Stimulated activated CD4-positive, alpha-beta T cell treated with anti-CD3 and anti-CD28 coated beads, Interleukin-2, amount 100 ng/mL, for 48 hours (primary cell): ENCODE measurements around the gene SESN3.
"Not testable (repeated sequence)": the region's sequence is repeated elsewhere in the genome, so short reads cannot be mapped to it uniquely, and the experiment has no call there.

Experiments
- DNase-seq, 2 donors: peaks; one replicate each; pipeline ENCODE4 v3.0.0-alpha.2; 2020

SESN3 gene, protein sequence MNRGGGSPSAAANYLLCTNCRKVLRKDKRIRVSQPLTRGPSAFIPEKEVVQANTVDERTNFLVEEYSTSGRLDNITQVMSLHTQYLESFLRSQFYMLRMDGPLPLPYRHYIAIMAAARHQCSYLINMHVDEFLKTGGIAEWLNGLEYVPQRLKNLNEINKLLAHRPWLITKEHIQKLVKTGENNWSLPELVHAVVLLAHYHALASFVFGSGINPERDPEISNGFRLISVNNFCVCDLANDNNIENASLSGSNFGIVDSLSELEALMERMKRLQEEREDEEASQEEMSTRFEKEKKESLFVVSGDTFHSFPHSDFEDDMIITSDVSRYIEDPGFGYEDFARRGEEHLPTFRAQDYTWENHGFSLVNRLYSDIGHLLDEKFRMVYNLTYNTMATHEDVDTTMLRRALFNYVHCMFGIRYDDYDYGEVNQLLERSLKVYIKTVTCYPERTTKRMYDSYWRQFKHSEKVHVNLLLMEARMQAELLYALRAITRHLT

DNA sequence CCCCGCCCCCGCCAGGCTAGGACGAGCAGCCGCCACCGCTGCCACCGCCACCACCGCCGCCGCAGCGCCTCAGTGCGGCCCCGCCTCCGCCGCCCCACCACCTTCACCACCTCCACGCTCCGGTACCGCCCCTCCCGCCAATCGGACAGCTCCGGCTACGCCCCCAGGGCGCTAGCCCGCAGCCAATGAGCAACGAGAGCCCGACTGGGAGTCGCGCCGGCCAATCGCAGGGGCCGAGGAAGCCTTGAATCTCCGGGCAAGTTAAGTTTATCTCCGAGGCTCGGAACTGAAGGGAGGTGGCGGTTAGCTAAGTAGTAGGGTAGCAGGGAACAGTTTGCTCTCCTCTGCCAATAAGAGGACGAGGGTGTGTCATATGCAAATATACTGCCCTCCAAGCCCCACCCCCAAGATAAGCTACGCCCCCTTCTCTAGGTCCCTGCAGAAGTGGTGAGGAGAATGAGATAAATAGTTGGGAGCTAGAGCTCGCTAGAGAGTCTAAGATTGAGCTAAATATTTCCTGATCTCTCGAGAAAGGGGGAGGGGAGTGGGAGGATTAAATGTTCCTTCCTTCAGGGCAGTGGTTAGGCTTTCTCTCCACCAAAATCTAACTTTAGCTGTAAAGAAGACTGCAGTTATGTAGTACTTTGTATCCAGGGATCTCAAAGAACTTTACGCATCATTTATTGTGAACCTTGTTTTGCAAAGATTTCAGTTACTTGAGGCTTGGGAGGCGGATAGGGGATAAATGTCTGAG is at the start of gene SESN3:
Gene SESN3 (minus strand): TSS at position 76 of the 754 bp plus-strand sequence. CDS start 342 bp downstream, outside the sequence.
- peak; percentile 93 to 95 for DNase-seq

DNA sequence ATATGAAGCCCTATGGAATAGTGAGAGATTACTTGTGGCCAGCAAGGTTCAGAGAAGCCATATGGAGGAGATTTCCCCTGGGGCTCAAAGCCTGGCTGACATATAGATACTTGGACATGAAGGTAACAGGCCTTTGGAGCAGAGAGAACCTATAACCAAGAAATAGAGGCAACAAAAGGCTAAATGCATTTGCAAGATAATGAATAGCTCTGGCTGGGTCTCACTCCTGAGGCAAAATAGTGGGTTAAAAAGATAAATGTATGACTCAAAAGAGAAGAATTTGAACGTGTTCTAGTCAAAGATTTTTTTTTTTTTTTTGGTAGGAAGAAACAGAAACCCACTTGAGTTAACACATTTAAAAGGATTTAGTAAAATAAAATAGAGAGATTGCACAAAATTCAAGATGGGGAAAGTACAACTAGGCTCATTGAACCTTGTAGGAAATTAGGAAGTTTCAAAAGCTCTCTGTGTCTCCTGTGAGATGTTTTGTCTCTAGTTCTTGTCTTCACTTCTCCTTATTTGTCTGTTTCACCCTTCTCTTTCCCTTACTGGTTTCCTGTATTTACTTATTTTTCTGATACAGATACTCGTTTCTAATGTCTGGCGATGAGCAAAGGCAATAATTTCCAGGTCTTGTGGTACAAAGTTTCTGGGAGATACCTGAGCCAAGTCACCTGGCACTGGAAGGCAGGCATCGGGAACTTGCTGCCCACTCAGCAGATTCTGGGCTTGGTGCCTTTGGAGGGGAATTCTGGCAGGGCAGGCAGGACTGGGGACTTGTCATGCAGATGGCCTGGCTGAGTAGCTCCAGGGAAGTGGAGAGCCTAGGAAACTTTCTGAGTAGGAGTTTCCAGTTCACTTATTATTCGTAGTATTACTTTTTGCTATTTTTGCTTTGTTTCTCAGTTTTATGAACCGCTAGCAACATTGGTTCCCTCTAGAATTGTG is 49.2 kb upstream of the SESN3 start:
- DNase-seq, result no peak

DNA sequence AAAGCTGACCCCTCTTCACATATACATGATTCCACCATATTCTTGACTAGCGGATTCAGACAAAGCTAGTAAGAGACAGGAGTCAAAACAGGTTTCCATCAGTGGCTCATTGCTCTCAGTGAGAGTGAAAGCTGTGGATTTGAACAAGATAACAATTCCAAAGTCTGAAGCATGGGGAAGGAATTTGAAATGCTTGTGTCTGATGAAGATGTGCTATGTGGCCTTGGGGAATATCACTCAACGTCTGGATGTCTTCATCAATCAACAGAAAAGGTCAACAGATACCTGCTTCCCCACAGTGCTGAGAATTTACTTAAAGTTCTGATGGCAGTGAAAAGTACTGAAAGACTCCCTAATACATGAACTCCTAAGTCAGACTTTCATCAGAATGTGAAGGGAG is 46.9 kb upstream of the SESN3 start:
- DNase-seq, result no peak

DNA sequence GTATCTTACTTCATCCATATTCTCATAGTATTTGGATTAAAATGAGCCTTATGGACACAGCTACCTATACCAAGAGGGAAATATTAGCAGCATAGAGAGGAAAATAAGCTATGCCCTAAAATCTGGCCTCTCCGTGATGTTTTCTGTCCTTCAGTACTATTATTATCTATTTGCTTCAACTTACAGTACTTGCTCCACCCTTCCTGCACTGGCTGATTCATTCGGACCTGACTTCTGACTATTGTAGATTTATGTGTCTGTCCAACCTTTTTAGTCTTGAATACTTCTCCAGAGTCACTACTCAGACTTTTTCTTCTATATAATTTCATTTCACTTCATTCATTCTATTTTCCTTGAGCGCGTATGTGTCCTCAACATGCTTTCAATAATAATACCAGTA is 45.1 kb upstream of the SESN3 start:
- DNase-seq, result no peak

DNA sequence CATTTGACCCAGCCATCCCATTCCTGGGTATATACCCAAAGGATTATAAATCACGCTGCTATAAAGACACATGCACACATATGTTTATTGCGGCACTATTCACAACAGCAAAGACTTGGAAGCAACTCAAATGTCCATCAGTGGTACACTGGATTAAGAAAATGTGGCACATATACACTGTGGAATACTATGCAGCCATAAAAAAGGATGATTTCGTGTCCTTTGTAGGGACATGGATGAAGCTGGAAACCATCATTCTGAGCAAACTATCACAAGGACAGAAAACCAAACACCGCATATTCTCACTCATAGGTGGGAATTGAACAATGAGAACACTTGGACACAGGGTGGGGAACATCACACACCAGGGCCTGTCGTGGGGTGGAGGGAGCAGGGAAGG is 42.6 kb upstream of the SESN3 start:
- not testable (repeated sequence) for DNase-seq

DNA sequence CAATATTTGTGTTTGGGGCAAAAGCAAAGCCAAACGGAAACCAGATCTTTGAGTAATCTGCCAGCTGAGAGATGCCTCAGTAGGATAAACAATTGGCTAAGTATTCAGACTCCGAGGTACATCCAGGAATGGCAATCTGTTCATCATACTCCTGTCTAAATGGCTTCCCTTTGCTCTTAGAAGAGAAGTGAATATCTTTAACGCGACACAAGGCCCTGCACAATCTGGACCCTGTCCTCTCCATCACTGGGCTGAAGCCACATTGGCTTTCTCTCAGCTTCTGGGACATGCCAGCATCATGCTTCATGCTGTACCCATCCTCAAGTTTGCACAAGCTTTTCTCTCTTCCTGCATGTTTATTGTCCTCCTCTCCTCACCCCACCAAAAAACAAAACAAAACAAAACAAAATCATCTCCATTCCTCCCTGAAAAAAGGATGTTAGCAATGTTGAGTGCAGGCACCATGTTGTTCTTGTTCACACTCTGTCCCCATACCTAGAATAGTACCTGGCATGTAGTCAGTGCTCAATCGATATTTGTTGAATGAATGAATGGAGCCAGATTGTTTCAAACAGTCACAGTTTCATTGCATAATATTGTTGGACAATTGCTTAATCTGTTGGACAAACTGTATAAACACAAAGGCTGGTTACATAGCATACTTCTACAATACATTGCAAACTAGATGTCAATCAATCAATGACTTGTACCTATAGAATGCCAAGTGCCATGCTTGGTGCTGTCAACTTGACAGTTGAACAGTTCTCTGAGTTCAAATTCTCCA is 38.2 kb upstream of the SESN3 start:
- DNase-seq, result no peak

DNA sequence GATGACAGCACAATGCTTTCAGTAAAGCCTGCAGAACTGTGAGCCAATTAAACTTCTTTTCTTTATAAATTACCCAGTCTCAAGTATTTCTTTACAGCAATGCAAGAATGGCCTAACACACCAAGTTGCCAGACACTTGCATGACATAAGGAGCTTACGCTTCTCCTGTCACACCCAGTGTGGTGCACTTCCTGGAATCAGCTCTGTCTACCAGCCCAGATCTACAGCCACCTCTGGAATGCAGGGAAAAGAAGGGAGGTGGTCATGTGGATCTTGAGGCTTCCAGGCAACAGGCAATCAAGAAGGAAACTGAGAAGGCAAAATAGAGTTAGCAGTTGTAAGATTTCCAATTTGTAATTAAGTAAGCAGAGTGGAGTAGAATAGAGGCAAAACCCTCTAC is 37.4 kb upstream of the SESN3 start:
- no peak for DNase-seq

DNA sequence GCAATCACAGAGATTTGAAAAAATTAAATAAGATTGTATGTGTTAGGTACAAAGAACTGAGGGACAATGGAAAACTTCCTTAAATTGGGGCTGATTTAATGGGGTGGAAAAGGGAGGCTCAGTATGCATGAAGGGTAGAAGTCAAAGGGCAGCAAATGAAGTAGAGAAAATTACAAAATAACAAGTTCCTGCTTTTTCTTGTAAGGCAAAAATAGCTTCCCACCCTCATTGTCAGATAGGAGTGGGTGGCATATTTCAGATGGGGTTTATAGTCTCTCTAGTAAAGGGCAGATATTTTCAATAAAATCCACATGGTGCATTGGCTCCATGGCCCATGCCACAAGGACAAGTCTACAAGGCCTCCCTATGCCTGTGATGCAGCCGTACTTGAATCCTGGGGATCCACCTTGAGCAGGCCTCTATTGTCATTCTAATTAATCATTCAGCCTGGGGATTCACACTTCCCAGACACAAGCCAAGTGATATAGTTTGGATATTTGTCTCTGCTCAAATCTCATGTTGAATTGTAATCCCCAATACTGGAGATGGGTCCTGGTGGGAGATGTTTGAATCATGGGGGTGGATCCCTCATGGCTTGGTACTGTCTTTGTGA is 36.7 kb upstream of the SESN3 start:
- no peak for DNase-seq

DNA sequence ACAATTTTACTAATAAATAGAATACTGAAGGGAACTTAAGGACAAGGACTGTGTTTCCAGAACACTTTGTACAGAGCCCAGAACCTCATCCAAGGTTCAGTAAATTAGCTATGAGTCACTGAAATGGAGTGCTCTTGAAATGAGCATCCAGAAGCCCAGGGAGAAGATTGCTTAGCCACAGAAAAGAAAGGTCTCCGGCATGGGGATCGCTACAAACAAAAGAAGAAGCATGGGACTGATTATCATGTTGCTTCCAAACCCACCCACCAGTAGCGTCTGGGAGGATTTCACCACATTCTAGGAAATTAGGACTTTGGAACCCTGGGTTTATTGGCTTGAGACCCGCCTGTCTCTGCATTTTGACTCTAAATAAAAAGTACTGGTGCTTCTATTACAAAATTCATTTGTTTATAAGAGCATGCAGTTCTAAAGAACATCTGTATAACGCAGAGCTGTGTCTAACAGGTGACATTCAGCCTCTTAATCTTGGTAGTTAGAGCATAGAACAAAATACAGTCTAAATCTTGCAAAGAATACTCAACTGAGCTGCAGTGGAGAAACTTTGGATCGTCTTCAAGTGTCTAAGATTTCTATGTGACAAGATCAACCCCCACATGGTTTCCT is 35.9 kb upstream of the SESN3 start:
- no peak for DNase-seq

DNA sequence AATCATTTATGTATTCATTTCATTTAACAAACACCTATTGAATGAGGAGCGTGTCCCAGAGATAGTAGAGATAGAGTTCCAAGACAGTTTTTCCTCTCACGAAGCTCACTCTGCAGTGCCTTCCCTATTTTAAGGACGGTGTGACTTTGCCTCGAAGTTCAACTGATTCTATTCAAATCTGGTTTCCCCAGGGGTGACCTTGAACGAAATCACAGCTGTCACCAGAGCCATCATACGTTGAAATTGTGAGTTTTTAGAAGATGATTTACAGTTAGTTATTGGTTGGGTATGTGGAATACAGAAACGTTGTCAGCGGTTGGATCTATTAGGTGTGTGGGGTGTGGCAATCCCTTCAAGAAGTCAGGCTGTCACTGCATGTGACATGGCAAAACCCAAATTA is 33.9 kb upstream of the SESN3 start:
- DNase-seq, result no peak

DNA sequence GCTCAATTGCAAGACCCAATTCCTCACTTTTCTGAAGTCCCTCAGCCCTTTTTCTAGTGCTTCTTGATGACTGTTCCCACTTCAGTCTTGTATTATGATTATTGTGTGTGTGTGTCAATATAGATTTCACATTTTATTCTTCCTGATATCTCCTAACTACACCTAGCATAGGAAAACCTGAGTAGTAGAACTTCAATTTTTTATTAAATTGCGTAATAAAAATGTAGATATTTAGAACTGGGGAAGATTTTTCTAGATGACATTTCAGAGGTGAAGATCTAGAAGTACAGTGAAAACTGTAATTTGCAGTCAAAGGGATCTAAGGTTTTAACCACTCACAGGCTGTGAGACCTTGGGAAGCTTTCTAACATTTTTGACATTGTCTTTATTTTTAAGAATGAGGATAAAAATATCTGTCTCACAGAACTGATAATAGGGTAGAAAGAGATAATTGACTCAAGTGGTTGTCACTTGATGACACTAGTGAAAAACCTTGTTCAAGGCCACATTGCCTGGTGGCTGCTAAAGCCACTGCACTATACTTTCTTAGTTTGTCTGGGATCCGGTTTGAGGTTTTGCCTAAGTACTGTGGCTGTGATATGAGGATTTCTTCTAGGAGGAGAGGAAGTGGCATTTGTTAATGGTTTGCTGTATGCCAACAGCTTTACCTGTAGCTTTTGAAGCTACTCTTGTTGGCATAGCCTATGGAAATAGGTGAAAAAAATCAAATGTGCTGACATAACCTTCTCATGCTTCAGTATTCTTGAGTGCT is 32.2 kb upstream of the SESN3 start:
- no peak for DNase-seq

DNA sequence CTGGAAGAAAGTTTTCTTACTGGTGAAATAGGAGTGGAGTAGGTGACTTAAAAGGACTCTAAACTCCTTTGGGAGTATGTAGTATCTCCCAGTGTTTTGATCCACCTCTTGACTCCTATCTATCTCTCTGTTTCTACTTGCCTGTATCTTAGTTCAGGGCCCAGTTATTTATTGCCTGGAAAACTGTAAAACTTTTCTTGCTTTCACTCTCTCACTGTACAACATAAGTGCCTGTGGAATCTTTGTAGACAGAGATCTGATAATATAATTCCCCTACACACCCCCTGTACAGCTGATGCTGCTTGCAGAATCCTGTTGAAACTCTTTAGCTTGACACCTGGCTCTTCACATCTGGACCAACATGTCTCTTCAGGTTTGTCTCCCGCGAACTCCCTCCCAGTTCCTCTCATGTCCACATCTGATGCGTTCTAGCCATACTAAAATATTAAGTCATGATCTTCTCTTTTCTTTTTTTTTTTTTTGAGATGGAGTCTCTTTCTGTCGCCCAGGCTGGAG is 26.5 kb upstream of the SESN3 start:
- no peak for DNase-seq

DNA sequence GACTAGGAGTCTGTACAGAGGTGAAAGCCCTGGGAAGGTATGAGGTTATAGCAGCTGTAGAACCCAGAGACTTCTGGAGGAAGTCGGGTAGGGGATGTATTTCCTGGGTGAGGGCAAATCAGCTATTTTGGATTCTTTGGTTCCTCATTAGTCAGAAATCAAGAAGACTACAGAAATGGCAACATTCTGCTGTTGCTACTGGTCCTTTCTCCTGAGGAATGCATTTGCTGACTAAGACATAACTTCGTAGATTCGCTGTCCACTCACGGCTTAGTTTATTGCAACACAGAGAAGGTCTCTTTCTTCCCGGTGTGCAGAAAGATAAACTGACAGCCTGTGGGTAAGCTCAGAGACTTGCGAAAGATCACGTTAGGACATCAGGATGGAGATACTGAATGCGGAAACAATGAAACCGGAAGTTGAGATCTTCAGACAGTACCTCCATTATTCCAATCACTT is 25.3 kb upstream of the SESN3 start:
- no peak for DNase-seq

DNA sequence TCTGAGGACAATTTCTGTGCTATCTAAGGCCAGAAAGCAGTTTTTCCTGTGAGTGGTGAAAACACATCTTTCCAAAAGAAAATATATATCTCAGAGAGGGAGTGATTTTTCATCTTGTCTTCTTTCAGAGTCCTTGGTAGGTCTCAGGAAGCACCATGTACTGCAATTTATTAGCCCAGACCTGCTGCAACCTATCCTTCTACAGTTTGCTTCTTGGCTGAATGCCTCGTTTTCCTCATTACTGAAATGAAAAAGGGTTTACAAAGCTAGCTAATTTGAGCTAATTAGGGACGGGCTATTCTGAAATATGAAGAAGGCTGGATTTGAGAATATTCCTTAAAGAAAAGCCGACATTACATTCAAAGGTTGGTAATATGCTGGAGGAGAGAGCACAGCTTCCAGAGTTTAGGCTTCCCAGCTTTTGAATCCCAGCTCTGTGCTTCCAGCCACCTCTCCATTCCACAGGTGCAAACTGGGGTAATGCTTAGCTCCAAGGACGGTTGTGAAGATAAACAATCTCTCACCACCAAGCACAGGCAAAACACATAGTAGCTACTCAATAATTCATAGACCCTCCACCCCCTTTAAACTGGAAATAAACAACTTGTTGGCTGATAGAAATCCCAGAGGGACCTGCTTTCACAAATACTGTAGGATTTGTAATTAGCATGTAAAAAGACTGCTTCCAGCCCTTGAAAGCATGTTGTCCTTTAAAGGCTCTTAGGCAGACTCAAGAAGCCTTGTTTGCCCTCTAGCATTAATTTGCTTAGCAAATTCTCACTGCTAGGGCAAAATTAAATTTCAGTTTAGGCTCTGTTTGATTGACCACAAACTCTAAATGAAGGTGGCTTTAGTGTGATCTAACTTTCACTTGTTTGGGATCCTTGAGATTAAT is 24.5 kb upstream of the SESN3 start:
- no peak for DNase-seq

DNA sequence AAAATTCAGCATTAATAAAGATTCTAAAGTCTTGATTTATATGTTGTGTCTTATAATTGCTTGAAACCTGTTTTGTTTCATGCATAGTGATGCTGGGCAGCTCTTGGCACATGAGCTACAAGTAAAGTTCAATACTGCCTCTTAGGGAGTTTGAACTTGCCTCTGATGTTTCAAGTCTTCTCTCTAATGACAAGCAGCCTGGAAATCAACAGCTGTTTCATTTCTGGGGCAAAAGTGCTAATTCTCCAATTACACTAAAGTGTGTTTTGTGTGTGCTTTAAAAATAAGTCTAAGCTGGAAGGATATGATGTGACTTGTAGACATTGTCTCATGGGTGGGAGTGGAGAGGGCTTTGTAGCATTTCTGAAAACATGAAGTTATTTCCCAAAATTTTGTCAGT is 23.7 kb upstream of the SESN3 start:
- no peak for DNase-seq

DNA sequence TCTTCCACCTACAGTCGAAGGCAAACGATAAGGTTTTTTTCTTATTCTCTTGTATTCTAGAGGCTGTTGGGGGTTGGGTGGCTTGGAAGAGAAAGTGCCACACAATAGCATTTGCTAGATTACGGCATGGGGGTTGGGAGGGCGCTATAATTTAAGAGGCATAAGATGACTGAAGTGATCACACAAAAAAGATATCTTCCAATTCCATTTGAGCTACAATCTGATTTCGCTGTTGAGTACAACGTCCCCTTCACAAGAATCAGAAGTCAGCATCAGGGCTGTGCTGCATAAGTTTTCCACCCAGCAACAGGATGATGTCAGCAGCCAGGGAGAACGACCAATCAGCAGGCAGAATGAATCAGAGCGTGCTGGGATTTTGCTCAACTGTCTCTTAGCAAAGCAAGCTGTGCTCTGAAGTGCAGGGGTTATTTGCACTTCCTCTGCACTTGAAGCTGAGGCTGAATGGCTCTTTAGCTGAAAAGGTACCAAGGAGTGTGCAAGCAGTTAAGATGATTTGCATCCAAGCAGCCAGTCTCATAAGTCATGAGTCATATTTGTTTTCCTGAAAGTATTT is 23.2 kb upstream of the SESN3 start:
- peak; percentile 59 to 66 for DNase-seq

DNA sequence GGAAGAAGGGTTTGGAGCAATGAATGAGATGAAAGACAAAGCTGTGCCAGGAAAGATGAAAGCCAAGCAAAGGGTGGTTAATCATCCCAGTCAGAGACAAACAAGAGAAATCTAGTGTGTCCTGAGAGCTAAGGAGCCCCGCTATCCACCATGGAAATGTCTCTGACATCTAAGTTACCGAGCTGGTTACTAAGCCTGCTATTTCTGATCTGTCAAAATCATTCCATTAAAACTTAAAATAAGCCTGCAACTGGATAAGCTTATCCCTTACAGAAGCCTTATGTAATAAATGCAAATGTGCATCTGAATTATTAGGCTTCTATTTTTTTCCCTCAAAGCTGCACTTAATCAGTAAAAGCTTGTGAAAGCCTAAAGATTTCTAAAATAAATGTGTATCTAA is 22.1 kb upstream of the SESN3 start:
- DNase-seq, result no peak

DNA sequence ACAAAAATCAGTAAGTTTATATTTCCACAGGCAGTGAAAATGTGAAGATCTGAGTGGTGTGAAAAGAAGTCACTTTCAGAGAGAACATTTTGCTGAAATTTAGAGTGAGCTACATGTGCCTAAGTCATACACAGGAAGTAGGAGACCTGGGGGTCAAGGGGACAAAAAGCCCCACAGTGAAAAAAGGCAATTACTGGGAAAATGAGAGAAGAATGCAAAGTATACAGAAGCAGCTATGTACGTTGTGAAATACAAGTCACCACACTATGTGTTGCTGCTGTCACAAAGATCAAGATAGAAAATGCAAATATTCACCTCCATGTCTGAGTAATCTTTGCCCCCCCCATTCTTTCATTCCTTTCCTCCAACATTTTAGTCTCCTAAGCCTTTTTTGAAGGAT is 21.6 kb upstream of the SESN3 start:
- no peak for DNase-seq

DNA sequence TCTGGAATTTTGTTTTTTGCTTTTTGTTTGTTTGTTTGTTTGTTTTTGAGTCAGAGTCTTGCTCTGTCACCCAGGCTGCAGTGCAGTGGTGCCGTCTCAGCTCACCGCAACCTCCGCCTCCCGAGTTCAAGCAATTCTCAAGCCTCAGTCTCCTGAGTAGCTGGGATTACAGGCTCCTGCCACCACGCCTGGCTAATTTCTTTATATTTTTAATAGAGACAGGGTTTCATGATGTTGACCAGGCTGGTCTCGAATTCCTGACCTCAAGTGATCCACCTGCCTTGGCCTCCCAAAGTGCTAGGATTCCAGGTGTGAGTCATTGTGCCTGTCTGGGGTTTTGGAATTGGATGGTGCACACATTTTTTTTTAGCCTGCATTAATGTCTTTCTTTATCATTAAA is 20.9 kb upstream of the SESN3 start:
- DNase-seq, result not testable (repeated sequence)
